Kidney (tissue), 14 donors: ENCODE measurements around the gene ITGB1BP1. TPM values are rescaled to one million over a fixed set of nuclear protein-coding genes. Genes with fewer than 3 reads are reported as not detected.
A peak's percentile ranks its signal among the peaks of the same experiment; 100 is the strongest.

Experiments
- DNase-seq, 5 donors: peaks; one replicate each; pipeline ENCODE4 v3.0.0-alpha.2; 2013 to 2020
- FAIRE-seq: peaks from 2 replicates; lab custom pipeline; 2012; peaks lifted over from hg19 to GRCh38; lab: Jason Lieb, UNC
- H3K27ac ChIP-seq, 2 donors: one replicate each; pipeline ENCODE4 v1.7.0; 2013; ENCODE audit warnings: low read depth in 2 of 2, low read length in 2 of 2, inconsistent platforms in 1 of 2
- H3K27me3 ChIP-seq: one replicate; pipeline ENCODE4 v1.7.1; 2013; ENCODE audit warnings: low read length, inconsistent platforms; ENCODE audit not compliant: control insufficient read depth, insufficient read depth
- H3K36me3 ChIP-seq, 3 donors: one replicate each; pipeline versions ENCODE4 v1.7.0 to v1.7.1; 2013; ENCODE audit warnings: low read length in 3 of 3, control low read depth in 1 of 3, inconsistent platforms in 1 of 3; ENCODE audit not compliant: insufficient read depth in 3 of 3, control insufficient read depth in 2 of 3
- H3K4me1 ChIP-seq, 3 donors: one replicate each; pipeline versions ENCODE4 v1.7.0 to v1.7.1; 2013; ENCODE audit warnings: low read length in 3 of 3, inconsistent platforms in 1 of 3, low read depth in 1 of 3; ENCODE audit not compliant: control insufficient read depth in 2 of 3, insufficient read depth in 2 of 3
- H3K4me3 ChIP-seq, 3 donors: one replicate each; pipeline versions ENCODE4 v1.7.0 to v1.8.1; 2013; ENCODE audit warnings: low read length in 3 of 3, control low read depth in 1 of 3, inconsistent platforms in 1 of 3
- H3K9ac ChIP-seq, 3 donors: one replicate each; pipeline versions ENCODE4 v1.7.0 to v1.7.1; 2013; ENCODE audit warnings: low read length in 3 of 3, control low read depth in 1 of 3, inconsistent platforms in 1 of 3
- H3K9me3 ChIP-seq, 3 donors: one replicate each; pipeline versions ENCODE4 v1.7.0 to v1.7.1; 2013; ENCODE audit warnings: low read length in 3 of 3, control low read depth in 1 of 3, inconsistent platforms in 1 of 3; ENCODE audit not compliant: control insufficient read depth in 2 of 3, insufficient read depth in 1 of 3
- CTCF ChIP-seq: IDR thresholded peaks from 3 replicates; pipeline ENCODE4 v1.5.1; 2012; ENCODE audit warnings: mild to moderate bottlenecking, moderate library complexity, borderline replicate concordance; ENCODE audit not compliant: insufficient read depth; ENCODE audit errors: extremely low read depth
- intact Hi-C: fragments of 100-400 bp; cut with DNase I; formaldehyde crosslinking; loops from one replicate; pipeline ENCODE4 v1.11.1; 2022
- polyA plus RNA-seq: library from polyadenylated mRNA; stranded (reverse); fragments of 350-450 nt; fragmentation: Illumina TruSeq; extraction: RNeasy Lipid Tissue Mini Kit (QIAGEN cat#74804); gene quantifications from one replicate; pipeline ENCODE4 v1.2.3, GENCODE V29; 2014; ENCODE audit warnings: low read depth, low replicate concordance; ENCODE audit not compliant: insufficient read depth
- total RNA-seq: library from RNA; stranded (reverse); fragmentation: NEBNext Ultra II Directional; extraction: Animal tissue kit (Norgen Biotek cat#: 25700); gene quantifications from one replicate; pipeline ENCODE4 v1.2.1, GENCODE V29; 2021
- donor health status: control.
- donor health status: control.
- donor health status: control.
- donor health status: control.
- donor health status: control.
- donor health status: DM: yes; HTN: yes; CAD: no.
- donor health status: Normal renal cell carcinoma (clear cell type).

The ITGB1BP1 gene
- total and polyA plus RNA-seq, 2 donors from 2014 or later: 67.1 to 164 TPM

GRCh38 chr2:9385841-9386240 lies 37.5 kb downstream of the ITGB1BP1 start:
- H3K36me3 ChIP-seq: peaks cover 0 to 53% (median 11%) of the 10 kb centered on the region in 3 donors
- H3K4me3 ChIP-seq: no peak overlapping the region
- no peaks in the 10 kb centered on the region for H3K27me3 ChIP-seq
- TF ChIP-seq CTCF: no peak
- intact Hi-C loops: no loop called here
- H3K9me3 ChIP-seq: no peaks in the 10 kb centered on the region
- no peak for FAIRE-seq
- peak overlapping the region; percentile 54 to 89 for H3K27ac ChIP-seq
- no peak for DNase-seq
- H3K4me1 ChIP-seq: peaks cover 0 to 18% (median 15%) of the 10 kb centered on the region in 3 donors
- H3K9ac ChIP-seq: no peak overlapping the region

GRCh38 chr2:9384521-9384920 lies 38.8 kb downstream of the ITGB1BP1 start:
- Histone ChIP-seq H3K4me1 (peaks cover 0 to 19% (median 15%) of the 10 kb centered on the region in 3 donors), H3K9me3 (no peaks in the 10 kb centered on the region), H3K36me3 (peaks cover 0 to 57% (median 12%) of the 10 kb centered on the region in 3 donors), H3K9ac (no peak overlapping the region), H3K27ac (peak overlapping the region in 1 of 2 donors; percentile 89), H3K27me3 (no peaks in the 10 kb centered on the region), H3K4me3 (no peak overlapping the region)
- intact Hi-C loops: no loop called here
- DNase-seq (no peak), FAIRE-seq (no peak)
- no peak for TF ChIP-seq CTCF

DNA sequence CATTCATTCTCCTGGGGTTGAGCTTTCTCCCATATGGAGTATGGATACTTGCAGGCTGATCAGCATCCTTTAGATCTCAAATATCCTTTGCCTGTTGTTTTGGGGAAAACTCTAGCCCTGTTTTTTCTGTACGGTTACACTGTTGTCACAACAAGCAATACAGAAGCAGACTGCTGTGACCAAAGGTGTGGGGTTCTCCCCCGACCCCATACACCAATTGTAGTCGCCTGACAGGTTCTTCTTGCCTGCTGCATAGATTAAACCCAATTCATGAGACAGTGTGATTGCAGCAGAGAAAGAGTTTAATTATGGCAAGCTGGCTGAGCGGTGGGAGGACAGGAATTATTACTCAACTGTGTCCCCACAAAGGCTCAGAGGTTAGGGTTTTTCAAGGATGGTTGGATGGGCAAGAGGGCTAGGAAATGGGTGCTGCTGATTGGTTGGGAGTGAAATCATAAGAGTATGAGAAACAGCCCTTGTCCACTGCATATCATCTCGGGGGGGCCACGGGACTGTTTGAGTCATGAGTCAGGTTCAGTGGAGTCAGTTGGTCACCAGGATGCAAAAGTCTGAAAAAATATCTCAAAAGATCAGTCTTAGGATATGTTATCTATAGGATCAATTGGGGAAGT lies 40.6 kb downstream of the ITGB1BP1 start:
- FAIRE-seq: no peak
- peaks cover 0 to 41% (median 15%) of the 10 kb centered on the region in 3 donors for H3K36me3 ChIP-seq

More for the DNA sequence above, 40.6 kb downstream of the ITGB1BP1 start:
- no peak for TF ChIP-seq CTCF
- Histone ChIP-seq H3K4me1 (peaks cover 0 to 21% (median 20%) of the 10 kb centered on the region in 3 donors), H3K9ac (no peak overlapping the region), H3K27me3 (no peaks in the 10 kb centered on the region), H3K9me3 (no peaks in the 10 kb centered on the region), H3K4me3 (no peak overlapping the region), H3K27ac (peak overlapping the region in 1 of 2 donors; percentile 9)
- DNase-seq: no peak
- intact Hi-C loops: no loop called here
